Activated gamma-delta T cell (primary cell): Measurements from ENCODE around the gene APOBEC4.

Source experiments
- DNase-seq: peaks from one replicate; lab custom pipeline; 2025; lab: John Stamatoyannopoulos, UW

APOBEC4 gene

DNA sequence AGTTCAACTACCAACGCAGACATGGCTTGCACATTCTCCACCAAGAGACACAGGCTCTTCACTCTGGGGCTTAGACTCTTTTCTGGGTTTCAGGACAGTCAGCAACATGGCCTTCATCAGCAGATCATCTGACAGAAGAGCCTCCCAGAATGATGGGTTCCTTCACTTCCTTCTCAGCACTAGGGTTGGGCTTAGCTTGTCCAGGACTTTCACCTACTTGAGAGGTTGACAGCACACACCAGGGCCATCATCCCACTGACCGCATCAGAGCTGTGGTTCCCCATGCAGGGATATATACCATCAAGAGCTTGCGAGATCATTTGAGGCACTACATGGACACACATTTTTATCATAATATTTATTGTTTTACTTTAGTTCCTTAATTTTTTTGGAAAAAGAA, 52.5 kb downstream of the APOBEC4 start:
- no peak for DNase-seq

GRCh38 chr1:183600136-183600535, 53.0 kb downstream of the APOBEC4 start:
- DNase-seq: no peak

- no peak for DNase-seq
Observed at GRCh38 chr1:183598386-183598785, 54.7 kb downstream of the APOBEC4 start.

- DNase-seq: no peak
Observed at GRCh38 chr1:183597656-183598347, 55.3 kb downstream of the APOBEC4 start.

- no peak for DNase-seq
Observed at GRCh38 chr1:183596500-183596899, 56.6 kb downstream of the APOBEC4 start.
